NCI-H128 (cell line): ENCODE results near the gene GLE1.
"Not testable (repeated sequence)": the region's sequence is repeated elsewhere in the genome, so short reads cannot be mapped to it uniquely, and the experiment has no call there.

Experiments used
- DNase-seq: peaks from one replicate; lab custom pipeline; 2025; ENCODE audit not compliant: unreplicated experiment; lab: John Stamatoyannopoulos, UW

GLE1 gene

GRCh38 chr9:128551657-128552152 is 47.2 kb downstream of the GLE1 start:
- no peak for DNase-seq

- peak; percentile 86 for DNase-seq
Observed at GRCh38 chr9:128552153-128552743, 47.7 kb downstream of the GLE1 start, which contains the start of gene SPTAN1. Gene SPTAN1, plus strand, starts transcription at chr9:128552587. Its CDS starts 14,154 bp downstream, at chr9:128566741.

DNA sequence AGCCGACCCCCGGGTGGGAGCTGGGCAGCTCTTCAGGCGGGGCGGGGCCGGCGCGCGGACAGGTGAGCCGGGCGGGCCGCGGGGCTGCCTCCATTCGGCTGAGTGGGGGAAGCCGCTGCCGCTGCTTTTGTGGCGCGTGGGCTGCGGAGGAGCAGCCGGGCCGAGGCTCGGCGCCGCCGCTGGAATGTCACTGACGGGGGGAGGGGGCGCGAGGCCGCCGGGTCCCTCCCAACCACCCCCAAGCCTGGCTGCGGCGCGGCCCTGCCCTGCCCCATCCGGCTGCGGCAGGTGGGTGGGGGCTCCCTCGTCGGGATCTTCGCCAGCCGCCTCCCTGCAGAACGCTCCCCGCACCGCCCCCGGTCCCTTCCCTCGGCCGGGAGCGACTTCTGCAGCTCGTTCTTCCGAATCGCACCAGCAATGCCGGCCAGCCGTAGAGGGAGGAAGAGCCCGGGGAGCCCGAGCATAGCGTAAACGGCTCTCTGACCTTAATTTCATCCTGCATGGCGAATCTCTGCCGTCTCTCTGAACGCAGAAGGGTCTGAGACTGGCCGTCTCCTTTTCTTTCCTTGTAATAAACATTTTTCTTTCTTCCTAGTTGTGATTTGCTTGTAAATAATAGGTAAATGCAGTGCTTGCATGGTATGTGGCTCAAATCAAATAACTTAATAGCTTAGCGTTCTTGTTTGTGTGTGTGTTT is 48.4 kb downstream of the GLE1 start:
- peak; percentile 65 for DNase-seq

GRCh38 chr9:128553728-128554127 is 49.2 kb downstream of the GLE1 start:
- no peak for DNase-seq

DNA sequence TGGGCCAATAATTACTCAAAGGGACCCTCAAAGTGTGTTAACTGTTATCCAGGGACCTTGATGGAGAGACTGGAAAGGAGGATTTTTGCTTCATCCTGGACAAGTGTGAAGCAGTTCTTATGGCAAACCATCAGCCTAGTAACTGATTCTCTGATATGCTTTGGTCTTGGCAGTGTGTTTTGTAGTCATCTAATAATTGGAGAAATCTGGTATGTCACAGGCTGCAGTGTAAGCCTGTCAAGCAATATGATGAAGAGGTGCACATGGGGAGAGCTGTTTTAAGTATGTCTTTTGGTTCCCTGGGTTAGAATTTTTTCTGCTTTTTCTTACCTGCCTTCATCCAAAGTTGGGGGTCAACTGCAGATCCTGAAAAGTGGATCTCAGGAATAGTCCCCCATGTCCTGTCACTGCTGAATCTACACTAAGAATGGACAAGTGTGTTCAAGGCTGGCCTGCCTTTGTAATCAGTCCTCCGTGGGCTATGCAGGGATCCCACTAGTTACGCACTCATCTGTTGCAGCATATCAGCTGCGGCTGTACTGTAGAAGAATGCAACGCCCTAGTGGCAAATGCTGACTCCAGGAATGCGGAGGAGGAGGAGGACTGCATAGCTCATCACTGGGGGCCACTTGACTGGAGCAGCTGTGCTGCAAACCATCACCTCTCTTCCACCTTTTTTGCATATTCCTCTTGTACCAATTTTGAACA is 49.8 kb downstream of the GLE1 start:
- DNase-seq = no peak

GRCh38 chr9:128555180-128555721 is 50.7 kb downstream of the GLE1 start:
- DNase-seq = no peak

DNA sequence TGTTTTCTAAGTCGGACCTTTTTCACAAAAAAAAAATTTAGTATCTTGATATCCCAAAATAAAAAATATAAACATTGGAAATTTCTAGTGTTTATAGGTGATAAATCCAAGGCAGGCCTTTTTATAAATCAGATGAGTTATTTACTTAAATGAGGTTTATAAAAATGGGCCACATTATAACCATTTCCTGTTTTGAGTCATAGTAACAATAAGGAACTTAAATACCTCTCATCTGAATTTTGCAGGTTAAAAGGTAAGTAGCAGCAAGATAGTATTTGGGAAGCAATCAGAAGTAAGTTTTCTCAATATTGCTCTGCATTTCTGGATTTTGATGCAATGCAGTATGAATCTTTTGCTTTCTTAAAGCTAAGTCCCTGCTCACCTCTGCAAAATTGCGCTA is 51.8 kb downstream of the GLE1 start:
- DNase-seq = no peak

DNA sequence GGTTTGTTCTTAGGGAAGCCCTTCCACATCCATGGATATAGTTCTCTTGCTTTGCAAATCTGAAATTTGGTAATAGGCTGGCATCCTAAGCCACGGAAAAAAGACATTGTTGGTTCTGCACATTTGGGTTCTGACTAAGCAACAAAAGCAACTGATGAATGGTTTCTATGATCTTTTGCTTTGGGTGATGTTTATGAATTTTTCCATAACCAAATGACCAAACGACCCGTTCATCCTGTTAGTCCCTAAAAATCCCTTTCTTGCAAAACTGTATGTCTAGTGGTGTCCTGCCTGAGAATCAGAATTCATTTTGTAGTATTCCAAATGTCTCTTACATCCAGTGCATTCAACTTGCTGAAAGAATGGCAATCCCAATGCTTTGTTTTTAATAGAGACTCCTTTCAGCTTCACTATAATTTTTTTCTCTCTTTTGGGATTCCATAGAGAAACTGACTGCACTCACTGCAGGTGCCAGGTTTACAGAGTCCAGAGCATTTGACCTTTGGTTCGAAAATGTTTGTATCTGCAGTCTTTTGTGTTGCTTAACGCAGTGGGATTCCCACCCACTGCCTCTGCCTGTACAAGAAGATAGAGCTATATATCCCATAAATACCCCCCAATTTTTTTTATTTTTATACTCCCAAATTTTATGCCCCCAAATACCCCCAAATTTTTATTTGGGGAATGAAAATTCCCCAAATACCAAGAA is 52.6 kb downstream of the GLE1 start:
- DNase-seq = no peak

DNA sequence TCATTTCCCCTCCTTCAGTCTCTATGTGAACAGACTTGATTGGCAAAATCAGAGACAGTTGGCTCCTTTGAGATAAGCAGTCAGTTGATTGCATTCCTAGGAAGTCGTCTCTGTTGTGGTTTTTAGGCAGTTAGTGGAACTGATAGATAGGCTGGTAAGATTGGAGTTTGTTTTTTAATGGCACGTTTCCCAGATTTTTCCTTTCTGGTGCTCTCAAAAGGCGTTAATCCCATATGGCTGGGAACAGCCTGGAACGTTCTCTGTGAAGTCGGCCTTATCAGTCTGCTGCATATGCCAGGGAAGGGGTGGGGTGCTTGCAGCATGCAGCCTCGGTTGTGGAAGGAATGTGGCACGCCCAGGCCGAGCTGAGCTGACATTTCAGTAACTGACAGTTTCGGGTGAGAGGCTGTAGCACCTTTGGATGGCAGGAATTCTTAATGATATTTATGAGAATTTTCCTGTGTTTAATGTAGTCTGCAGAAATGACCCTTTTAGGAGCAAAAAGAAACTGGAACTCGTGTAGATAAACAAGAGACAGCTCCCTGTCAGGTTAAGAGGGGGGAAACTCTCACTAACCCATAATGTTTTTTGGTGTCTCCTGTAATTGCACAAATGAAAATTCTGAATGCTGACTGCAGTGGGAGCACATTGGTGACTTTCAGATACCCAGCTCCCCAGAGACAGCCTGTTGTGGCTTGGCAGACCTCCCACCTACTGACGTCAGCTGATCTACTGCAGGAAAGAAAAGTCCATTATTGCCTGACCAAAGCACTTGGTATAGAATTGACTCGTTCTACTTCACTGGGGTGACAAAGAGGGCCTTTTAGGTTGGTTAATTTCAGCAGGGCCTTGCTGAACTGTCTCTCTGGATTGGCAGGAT is 54.2 kb downstream of the GLE1 start:
- DNase-seq = peak; percentile 79

DNA sequence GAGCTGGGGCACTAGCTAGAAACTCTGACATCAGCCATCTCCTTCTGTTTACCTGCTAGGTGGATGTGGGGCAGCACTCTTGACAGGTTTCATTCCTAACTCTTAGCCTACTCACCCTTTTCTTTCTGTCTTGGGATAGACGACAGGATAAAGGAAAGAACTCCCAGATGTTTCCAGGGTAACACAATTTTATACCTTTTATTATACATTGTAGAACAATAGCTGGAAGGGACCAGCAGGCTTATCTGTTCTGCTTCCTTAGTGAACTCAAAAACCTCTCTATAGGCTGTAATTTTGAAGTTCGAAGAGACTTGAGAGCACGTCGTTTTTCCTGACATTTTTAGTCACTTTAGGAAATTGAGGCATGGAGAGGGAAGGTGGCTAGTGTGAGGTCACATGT is 61.1 kb downstream of the GLE1 start:
- no peak for DNase-seq

GRCh38 chr9:128568470-128569078 is 64.1 kb downstream of the GLE1 start:
- peak; percentile 38 for DNase-seq

DNA sequence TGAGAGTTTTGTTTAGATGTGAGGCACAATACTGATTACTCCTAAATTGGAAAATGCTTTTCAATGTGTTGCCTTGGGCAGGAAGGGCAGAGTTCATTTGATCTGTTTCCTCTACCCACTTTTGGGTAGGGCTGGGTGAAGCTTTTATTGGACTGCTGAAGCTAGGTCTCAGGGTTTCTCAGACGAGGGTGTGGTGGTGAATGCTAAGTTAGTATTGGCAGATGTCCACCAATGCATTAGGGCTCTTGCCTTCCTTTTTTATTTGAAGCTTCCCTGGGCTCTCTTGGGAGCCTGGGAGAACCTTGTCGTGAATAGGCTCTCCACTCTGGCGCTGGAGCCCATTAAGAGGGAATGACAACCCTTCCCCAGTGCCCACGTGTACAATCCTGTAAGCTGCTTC is 71.0 kb downstream of the GLE1 start:
- DNase-seq = peak; percentile 63

DNA sequence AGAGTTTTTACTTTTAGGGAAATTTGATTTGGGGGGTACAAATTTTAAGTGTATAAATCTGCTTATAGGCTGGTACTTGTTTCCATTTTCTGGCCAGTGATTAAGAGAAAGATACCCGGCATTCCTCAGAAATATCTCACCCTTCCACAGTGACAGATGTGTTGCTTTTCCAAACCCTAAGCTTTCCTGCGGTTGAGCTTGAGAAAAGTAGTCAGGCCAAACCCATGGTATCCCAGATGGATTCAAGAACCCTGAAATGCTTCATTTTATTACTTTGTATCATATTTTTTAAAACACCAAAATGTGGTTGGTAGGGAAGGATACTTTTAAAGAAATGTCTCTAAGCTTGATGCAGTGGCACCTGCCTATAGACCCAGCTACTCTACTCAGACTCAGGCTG is 71.4 kb downstream of the GLE1 start:
- no peak for DNase-seq

DNA sequence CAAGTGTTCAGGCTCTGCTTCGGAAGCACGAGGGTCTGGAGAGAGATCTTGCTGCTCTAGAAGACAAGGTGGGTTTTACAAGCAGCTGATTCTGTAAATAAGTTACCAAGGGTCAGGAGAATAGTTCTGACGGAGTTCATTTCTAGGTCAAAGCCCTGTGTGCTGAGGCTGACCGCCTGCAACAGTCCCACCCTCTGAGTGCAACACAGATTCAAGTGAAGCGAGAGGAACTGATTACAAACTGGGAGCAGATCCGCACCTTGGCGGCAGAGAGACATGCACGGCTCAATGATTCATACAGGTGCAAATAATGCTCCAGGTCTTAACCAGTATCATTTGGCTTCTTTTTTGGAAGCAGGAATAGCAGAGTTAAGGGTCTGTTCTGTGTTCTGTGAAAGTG is 72.7 kb downstream of the GLE1 start:
- DNase-seq = no peak

GRCh38 chr9:128579194-128579593 is 74.7 kb downstream of the GLE1 start:
- DNase-seq = no peak

GRCh38 chr9:128580731-128581130 is 76.2 kb downstream of the GLE1 start:
- no peak for DNase-seq

- not testable (repeated sequence) for DNase-seq
Observed at GRCh38 chr9:128585155-128585554, 80.6 kb downstream of the GLE1 start.

GRCh38 chr9:128586934-128587333 is 82.4 kb downstream of the GLE1 start:
- DNase-seq = not testable (repeated sequence)

- no peak for DNase-seq
Observed at GRCh38 chr9:128587453-128587852, 82.9 kb downstream of the GLE1 start.
